ENCODE data around the gene SLC17A7. TPM values are rescaled to one million over a fixed set of nuclear protein-coding genes. Genes with fewer than 3 reads are reported as not detected.
A peak's percentile ranks its signal among the peaks of the same experiment; 100 is the strongest.

SLC17A7 gene
- total and polyA plus RNA-seq, 9 of the 15 experiments (the other 6 are each of a cell fraction or from before 2014, with no cell fraction given) = 1.1 to 15.7 (median 2.4) TPM

GRCh38 chr19:49427855-49428546 is 13.3 kb downstream of the SLC17A7 start (continued):
- no peak for TF ChIP-seq ZFP36 (IDR thresholded peaks at IDR 0.05; ENCODE audit: low read depth, low read length, partially characterized antibody)
- TF ChIP-seq ZSCAN32 (CRISPR knock-in tag; IDR thresholded peaks at IDR 0.05) = no peak
- TF ChIP-seq NBN (IDR thresholded peaks at IDR 0.05; ENCODE audit: low read depth) = no peak
- no peak for TF ChIP-seq ZNF699 (CRISPR knock-in tag; IDR thresholded peaks at IDR 0.05; ENCODE audit: insufficient replicate concordance)
- no peak for TF ChIP-seq SNRNP70 (optimal IDR thresholded peaks at IDR 0.05; ENCODE audit: low read depth, low read length)
- TF ChIP-seq REST (IDR thresholded peaks at IDR 0.05; ENCODE audit: borderline replicate concordance) = no peak
- TF ChIP-seq REST (CRISPR knock-in tag; IDR thresholded peaks at IDR 0.05; ENCODE audit: low read depth) = no peak
- 0 out of 2 replicates have a peak, but pooled peaks have one; percentile 49 for TF ChIP-seq FOXP4 (CRISPR knock-in tag; IDR thresholded peaks at IDR 0.05; ENCODE audit: borderline replicate concordance)
- TF ChIP-seq RBFOX2 (IDR thresholded peaks at IDR 0.05; ENCODE audit: low read depth, low read length) = peak; percentile 54
- TF ChIP-seq FOXA1 (IDR thresholded peaks at IDR 0.05; ENCODE audit: borderline replicate concordance) = no peak
- no peak for TF ChIP-seq SREBF1 (IDR thresholded peaks at IDR 0.05; ENCODE audit: borderline replicate concordance, low read depth, low read length)
- no peak for TF ChIP-seq CEBPZ (IDR thresholded peaks at IDR 0.05; ENCODE audit: borderline replicate concordance, low read depth, low read length)
- no peak for TF ChIP-seq ADNP (tag; IDR thresholded peaks at IDR 0.05)
- TF ChIP-seq ZNF263 (CRISPR knock-in tag; IDR thresholded peaks at IDR 0.05; ENCODE audit: borderline replicate concordance) = no peak
